GM23248 (cell line): ENCODE data around the gene CAMKMT.

Experiments
- EZH2 ChIP-seq: fragments of 200-600 bp; sonication (generic); IDR thresholded peaks from 2 replicates; pipeline ENCODE4 v1.6.1; 2018; ENCODE audit warnings: antibody characterized with exemption, mild to moderate bottlenecking; ENCODE audit not compliant: insufficient read depth, poor library complexity, severe bottlenecking
- EZH2phosphoT487 ChIP-seq: fragments of 200-600 bp; sonication (generic); IDR thresholded peaks from 2 replicates; pipeline ENCODE4 v1.6.1; 2018; ENCODE audit warnings: antibody characterized with exemption, moderate library complexity, mild to moderate bottlenecking, low read depth; ENCODE audit not compliant: insufficient read depth

DNA sequence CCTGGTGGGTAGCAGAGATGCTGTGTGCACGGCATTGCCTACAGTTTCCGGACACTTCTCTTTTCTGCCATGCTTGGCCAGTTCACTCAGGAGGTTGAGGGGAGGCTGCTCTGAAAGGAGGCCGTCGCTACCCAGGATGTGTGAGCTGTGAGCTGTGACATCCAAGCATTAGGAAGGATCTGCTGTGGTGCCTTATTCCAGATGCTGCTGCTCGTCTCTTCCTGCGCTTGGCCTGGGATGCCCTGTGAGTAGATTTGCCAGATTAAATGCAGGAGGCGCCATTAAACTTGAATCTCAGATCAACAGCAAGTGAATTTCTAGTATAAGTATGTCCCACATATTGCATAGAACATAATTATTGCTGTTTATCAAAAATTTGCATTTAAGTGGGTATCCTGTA lies 455.5 kb downstream of the CAMKMT start:
- TF ChIP-seq EZH2 (no peak), EZH2phosphoT487 (no peak)
